ENCODE results near the gene COL3A1.
A peak's percentile ranks its signal among the peaks of the same experiment; 100 is the strongest.

The COL3A1 gene

DNA sequence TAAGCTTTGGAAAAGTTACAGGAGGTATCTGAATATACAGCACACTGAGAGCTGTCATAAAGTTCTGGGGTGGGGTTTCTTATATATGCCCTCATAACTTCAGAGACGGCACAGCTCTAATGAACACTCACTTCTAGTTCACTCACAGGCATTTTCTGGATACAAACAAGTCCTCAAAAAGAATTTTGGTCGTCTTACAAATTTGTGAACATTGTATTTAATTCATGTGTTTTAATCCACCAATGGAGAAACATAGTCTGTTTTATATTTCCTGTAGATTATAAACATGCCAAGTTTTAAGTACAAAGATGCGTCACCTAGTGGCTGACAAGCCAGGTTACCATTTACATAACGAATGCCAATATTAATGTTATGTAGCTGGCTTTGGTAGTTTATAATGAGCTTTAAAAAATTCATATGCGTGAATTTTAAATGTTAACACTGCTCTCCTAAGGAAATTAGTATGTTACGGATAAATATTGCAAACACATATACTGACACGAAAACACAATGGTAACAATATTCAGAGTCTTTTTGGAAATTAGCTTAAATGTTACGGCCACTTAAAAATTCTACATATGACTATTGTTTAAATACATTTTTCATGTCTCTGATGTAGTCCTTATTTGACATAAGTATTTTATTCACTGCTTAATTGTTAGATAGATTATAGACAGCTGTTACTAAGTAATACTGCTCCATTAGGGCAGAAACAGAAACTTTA lies 2.5 kb downstream of the COL3A1 start:
- DNase-seq, result no peak

DNA sequence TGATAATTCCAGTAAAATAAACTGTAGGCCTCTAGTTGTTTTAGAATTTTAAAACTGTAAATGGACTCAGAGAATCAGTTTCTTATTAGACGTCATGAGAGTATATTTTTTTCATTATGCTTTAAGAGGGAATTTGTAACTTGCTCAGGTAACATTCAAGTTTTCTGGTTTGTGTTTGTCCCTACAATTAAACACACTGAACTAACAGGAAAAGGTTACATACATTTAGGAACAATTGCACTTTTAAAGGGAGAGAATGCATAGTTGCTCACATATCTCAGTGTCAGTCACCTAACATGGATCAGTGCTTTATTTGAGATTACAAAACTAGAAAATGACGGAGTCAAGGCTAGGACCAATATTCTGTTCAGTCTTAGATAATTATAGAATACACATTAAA lies 3.1 kb downstream of the COL3A1 start:
- DNase-seq, result no peak

DNA sequence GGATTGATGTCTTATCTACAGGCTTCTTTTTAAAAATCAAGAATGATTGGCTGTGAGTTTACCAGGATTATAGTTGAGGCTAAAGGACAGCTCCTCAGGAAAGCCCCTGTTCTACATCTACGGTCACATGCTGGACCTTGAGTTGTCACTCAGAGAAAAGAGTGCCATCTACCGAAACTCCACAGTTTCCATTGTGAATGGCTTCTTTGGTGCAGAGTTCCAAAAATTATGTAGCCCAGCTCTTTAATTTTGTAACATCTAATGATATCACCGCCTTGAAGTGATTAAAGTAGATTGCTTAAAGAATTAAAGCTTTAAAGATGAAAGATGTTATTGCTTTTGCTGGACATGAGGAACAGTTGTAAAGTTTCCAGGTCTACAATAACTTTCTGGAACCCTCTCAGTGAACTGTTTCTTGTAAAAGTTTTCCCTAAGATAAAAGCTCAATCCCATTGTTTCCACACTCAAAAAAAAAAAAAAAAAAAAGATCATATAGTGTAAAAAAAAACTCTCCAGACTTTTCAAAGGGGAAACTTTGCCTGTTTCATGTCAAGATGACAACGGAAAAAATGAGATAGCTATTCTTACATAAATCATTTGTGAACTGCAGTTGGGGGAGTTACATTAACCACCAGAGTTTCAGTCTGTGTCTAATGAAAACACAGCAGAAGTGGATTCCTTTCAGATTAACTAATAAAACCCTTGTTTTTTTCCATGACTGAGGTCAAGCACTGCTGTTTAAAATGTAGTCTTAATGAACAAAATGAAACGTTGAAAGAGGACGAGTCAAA lies 4.3 kb downstream of the COL3A1 start:
- no peak for DNase-seq

DNA sequence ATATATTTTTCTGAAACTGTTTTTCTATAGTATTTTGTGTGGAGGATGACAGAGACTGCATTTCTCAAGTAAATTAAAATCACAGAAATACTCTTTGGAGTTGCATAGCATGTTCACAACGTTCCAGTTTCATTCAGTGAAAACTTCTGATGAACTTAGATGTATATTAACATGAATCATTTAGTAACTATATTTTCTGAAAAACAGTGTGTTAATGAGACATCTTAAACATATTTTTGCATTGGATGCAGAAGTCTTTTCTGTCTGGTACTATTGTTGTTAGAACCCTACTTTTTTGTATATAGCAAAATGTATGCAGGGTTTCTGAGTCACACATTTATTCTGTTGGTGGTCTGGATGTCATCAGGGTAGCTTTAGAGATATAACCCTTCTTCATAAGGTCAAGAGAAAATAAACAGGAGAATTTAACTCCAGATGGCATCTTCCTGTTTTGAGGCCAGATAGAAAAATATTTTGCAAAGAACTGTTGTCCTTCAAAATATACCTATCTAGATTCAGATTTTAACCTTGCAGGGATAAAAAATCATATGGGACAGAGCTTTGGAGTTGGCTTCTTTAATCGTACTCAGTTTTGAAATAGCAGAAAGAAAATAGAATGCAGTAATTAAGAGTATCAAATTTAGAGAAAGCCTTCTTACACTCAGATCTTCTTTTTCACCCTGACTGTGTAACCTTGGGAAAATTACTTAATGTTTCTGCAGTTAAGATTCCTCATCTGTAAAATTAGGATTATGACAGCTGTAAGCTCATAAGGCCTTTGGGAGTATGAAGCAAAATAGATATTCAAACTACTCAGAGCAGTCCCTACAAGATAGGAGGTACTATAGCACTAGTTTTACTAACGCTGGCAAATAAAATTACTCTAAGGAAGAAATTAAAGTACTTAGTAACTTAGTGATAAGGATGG lies 5.3 kb downstream of the COL3A1 start:
- DNase-seq, result no peak

DNA sequence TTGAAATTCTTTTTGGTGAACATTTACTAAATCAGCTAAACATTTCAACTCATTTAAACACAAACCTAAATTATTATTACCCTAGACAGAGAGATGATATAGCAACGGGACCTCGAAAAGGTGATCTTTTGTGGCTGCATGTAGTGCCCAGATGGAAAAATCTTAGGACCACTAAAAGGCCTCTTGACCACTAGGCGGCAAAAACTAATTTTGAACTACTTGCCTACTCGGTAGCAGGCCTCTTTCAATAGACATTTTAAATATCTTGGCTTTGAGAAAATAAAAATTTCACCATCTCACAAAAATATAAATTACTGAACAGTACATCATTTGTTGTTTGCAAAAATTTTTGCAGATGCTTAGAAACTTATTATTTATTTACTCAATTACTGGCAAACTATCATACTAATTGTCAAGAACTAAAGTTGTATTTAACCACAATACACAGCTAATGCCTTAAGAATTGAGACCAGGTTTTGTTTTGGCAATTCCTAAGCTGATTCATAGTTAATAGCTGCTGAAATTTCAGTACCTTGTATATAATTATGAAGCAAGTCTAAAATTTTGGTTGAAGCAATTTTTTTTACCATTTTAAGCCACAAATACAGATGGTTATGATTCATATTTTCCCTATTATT lies 9.4 kb downstream of the COL3A1 start:
- DNase-seq, result no peak

DNA sequence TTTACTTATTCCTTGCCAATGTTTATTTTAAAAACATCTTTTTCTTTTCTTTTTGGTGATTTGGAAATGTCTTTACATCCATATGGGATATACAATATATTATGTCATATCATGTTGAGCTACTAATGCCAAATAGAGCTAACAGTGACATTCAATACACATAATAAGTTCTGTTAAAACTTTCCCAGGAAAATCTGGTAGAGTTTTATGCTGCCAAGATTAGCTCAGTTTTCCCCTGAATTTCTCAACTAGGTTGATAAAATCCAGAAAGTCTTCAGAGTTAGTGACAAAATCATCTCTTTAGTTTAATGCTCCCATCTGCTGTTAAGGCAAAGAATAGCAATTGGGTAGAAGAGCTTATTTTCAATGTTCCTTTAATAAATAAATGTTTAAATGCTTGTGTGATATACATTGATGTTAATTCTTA lies 9.9 kb downstream of the COL3A1 start:
- DNase-seq, result peak; percentile 1

DNA sequence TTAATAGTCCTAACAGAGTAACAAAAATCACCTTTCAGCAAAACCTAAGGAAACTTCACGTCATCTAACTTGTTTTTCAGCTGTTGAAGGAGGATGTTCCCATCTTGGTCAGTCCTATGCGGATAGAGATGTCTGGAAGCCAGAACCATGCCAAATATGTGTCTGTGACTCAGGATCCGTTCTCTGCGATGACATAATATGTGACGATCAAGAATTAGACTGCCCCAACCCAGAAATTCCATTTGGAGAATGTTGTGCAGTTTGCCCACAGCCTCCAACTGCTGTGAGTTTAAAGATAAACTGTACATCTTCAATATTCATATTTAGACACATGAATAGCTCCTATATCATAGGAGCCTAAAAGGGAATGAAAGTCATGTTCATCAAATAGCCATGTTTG lies 10.5 kb downstream of the COL3A1 start:
- no peak for DNase-seq

DNA sequence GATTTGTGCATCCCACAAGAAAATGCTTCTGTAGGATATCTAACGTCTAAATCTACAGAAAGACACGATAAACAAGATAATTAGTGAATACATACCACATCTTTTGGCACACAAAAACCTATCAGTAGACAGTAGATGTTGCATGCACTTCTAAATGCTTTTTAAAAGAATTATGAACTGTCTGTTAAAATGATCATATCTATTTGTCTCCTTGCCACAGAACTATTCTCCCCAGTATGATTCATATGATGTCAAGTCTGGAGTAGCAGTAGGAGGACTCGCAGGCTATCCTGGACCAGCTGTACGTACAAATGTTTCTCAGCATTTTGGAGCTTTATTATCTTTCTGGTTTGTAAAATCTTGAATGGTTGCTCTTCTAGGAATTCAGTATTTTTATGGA lies 12.7 kb downstream of the COL3A1 start:
- DNase-seq, result no peak

DNA sequence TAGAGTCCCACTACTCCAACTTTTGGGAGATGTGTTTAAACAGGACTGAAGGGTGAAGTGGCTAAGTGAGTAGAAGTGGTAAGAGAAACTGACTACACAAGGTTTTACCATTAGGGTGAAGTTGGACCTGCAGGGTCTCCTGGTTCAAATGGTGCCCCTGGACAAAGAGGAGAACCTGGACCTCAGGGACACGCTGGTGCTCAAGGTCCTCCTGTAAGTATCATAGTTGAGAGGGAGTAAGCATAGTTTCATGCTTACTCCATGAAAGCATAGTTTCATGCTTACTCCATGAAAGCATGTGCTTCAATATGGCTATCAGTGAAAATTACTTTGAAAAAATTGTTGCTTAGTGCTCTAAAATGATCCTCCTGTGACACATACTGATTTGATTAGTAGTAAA lies 19.1 kb downstream of the COL3A1 start:
- DNase-seq, result no peak

DNA sequence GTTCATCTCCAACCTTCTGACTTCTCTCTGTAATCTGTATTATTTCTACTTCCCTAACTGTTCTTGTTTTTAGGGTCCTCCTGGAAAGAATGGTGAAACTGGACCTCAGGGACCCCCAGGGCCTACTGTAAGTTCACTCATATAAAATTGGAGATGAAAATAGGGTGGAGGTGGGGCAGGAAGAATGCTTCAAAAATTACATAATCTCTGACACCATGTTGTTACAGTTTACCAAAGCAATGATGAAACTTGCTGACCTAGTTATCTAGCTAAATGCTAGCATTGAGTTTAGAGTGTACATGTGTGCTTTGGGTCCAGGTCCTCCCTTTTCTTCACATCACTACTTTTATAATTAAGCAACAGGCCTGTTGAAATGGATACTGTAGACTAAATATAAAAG lies 23.1 kb downstream of the COL3A1 start:
- DNase-seq, result no peak

DNA sequence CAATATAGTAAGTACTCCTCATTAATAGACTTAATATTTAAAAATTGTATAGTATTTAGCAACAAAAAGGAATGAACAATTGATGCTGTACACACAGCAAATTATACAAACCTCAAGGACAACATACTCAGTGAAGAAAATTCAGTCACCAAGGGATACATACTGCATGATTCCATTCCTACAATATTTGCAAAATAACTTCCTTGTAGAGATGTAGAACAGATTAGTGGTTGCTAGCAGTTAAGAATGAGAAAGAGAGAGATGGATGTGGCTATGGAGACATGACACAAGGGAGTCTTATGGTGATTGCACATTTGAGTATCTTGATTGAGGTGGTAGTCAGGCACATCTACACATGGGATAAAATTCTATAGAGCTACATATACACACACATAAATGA lies 26.0 kb downstream of the COL3A1 start:
- no peak for DNase-seq

DNA sequence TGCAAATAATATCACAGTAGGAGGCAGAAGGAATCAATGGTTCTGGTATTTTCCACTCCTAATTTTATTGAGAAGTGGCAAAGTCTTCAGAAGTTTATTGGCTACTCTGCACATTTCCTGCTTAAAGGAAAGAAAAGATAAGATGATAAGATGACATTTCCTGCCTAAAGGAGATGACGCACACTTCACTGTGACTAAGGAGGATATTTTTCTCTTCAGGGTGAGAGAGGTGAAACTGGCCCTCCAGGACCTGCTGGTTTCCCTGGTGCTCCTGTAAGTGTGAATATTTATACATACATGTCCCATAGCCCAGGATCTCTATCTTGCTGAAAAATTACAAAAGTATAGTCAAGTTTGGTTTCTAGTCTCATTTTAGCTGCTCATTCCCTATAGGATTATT lies 27.9 kb downstream of the COL3A1 start:
- no peak for DNase-seq

DNA sequence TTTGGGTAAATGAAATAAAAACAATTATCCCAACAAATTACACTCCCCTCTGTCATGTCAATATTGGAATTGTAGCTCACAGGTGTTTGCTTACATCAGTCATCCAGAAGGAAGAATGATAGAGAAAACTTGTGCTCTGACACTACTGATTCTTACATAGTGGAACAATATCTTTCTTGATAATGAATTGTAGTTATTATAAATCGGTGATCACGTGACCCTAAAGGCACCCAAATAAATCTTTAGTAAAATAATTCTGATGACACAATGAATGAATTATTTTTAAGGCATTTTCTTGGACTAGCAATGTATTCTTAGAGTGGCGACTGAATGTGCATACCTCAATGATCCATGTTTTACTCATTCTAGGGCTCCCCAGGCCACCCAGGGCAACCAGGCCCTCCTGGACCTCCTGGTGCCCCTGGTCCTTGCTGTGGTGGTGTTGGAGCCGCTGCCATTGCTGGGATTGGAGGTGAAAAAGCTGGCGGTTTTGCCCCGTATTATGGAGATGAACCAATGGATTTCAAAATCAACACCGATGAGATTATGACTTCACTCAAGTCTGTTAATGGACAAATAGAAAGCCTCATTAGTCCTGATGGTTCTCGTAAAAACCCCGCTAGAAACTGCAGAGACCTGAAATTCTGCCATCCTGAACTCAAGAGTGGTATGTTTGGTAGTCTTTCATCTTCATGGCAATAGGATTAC lies 34.5 kb downstream of the COL3A1 start:
- no peak for DNase-seq

DNA sequence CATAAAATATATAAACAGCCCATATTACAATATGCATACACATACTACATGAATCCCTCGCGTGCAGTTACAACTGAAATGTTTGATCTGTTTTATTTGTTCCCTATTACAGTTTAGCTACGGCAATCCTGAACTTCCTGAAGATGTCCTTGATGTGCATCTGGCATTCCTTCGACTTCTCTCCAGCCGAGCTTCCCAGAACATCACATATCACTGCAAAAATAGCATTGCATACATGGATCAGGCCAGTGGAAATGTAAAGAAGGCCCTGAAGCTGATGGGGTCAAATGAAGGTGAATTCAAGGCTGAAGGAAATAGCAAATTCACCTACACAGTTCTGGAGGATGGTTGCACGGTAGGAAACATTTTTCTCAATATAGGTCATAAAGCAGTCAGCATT lies 36.4 kb downstream of the COL3A1 start:
- no peak for DNase-seq

DNA sequence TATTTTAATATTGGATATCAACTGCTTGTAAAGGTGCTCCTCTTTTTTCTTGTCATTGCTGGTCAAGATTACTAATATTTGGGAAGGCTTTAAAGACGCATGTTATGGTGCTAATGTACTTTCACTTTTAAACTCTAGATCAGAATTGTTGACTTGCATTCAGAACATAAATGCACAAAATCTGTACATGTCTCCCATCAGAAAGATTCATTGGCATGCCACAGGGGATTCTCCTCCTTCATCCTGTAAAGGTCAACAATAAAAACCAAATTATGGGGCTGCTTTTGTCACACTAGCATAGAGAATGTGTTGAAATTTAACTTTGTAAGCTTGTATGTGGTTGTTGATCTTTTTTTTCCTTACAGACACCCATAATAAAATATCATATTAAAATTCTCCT lies 38.2 kb downstream of the COL3A1 start:
- no peak for DNase-seq

DNA sequence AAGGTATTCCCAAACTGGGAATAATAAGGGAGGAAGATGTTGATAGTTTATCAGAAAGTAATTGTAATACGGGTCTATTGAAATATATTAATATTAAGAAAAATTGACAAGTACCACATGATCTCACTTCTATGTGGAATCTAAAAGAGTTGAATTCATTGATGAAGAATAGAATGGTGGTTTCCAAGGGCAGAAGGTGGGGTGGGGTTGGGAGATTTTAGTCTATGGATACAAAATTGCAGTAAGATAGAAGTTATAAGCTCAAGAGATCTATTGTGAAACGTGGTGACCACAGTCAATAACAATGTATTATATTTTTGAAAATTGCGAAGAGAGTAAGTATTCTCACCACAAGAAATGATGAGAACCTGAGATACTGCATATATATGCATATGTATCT lies 38.9 kb downstream of the COL3A1 start:
- DNase-seq, result no peak

DNA sequence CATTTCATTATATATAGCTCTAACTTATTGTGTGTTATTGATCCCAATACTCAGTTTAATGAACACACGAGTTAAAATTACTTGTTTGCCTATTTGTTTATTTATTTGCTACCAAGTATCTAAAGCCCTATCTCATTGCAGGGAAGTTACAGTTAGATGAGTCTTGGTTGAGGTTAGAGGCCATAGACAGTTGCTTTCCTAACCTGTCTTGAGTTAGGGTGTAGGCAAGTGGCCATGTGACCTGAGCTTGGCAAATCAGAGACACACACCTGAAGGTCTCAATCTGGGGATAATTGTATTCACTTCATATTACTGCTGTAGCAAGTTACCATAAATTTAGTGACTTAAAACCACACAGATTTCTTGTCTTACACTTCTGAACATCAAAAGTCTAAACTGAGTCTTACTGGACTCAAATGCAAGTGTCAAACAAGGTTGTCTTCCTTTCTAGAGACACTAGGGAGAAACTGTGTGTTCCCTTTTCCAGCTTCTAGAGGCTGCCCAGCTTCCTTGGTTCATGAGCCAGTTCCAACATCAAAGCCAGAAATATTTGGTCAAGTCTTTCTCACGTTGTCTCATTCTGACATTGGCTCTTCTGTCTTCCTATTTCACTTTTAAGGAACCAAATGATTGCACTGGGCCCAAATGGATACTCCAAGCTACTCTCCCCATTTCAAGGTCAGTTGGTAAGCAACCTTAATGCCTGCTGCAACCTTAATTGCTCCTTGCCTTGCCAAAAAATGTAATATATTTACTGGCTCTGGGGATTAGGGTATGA lies 39.7 kb downstream of the COL3A1 start:
- DNase-seq, result no peak

DNA sequence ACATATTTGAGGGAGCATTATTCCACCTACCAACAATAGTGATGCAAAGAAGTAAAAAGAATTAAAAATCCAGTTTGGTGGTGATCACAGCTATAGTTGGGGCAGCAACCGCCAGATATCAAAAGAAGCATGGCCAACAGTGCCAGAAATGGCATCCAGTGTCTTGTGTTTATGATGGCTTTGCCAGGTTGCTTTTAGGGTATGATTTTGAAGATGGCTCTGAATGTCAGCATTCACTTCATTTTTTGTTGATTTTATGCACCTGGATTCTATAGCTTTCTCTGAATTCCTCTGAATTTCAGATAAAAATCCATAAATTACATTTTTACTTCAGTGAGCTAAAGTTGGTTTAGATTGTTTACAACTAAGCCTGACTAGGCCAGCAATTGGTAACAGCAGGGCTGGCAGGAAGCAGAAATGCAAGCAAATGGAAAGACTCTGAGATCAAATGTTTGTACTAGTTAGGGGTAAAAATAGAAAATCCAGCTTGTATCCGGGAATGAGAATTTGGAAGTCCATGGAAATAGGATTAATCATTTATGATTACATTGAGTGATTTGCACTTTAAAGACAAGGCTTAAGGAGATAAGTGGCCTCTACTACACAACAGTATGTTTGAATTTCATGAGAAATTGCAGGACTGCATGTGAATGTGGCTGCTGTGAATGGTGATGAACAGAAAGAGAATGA lies 40.4 kb downstream of the COL3A1 start:
- no peak for DNase-seq

DNA sequence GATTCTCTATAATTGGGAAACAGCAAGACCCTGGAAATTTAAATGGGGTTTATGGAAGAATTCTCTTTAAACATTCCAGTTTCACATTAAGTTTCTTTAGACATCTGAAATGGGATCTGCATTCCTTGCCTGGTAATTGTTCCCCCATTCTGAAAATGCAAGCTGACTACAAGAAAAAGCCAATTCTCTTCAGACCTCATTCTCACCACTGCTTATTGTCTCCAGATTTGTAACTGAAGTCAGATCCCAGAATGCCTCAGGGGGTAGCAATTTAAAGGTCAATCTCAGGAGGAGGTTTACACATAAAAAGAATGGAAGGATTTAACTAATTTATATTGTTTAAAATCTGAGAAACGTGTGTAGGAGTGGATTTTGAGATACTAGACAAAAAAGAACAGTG lies 41.2 kb downstream of the COL3A1 start:
- no peak for DNase-seq

DNA sequence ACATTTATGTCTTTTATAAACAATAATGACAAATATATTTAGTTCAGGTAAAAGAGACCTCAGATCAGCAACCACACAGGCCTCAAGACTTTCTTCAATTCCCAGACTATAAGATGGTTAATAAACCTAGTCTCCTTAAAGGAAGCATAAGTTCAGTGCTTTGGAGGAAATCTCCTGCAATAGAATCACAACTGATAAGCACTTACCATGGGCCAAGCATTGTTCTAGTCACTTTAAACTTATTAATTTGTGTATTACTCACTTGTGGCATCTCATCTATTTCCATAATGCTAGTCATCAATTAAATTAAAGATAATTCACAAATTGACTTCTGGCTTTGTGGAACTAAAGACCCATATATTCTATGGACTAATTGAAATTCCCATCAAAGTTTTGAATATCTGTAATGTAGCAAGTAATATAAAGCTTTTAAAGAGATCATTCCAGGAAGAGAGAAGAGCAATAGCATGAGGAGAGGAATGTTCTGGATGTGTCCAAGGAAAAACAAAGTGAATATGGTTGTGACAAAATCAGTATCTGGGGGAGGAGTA lies 42.2 kb downstream of the COL3A1 start:
- DNase-seq, result no peak

DNA sequence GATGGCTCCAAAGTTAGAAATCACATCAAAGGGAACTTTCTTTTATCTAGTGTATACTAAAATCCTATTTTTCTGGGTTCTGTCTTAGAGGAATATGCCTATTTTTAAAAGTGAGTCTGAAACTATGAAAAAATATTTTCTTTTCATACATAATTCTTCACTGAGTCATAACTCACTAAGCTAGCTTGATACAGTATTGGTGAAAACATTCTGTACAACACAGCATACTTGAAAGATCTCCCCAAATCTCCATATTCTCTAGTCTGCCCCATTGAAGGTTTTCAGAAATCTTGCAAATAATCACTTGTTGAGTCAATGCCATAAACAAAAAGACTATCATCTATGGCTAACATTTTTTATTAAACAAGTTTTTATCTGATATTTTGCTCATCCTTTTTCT lies 44.5 kb downstream of the COL3A1 start:
- no peak for DNase-seq

Measured in NCI-H524 treated with DMSO at 0.1 percent for 48 hours (cell line).